ENCODE data around the gene TIGD4.

DNA sequence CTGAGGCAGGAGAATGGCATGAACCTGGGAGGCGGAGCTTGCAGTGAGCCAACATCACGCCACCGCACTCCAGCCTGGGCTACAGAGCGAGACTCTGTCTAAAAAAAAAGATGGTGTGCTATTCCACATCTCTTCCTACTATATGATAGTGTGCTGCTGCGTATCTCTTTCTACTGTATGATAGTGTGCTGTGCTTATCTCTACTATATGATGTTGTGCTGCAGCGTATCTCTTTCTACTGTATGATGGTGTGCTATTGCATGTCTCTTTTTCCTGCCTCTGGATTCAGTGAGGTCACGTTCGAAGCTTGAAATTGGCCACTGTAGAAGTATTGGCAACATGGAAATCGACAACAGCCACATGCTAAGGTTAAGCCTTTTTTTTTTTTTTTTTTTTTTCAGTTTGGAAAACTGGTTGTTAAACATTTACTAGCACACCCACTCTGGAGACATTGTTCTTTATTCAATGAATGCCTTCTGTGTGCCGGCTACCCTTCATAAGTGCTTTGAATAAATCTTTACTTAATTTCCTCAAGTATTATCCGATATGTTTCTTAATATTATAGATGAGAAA is 31.3 kb upstream of the TIGD4 start:
- TF ChIP-seq CTCF (IDR thresholded peaks at IDR 0.05) (no peak), POLR2AphosphoS5 (IDR thresholded peaks at IDR 0.05) (no peak), POLR2A (IDR thresholded peaks at IDR 0.05) (no peak)
